HG03469 (cell line): ENCODE measurements around the gene ARHGAP42.

ENCODE experiments used
- ATAC-seq: cut with Tn5 transposase; IDR thresholded peaks from one replicate; pipeline ENCODE4 v1.9.1; 2021; ENCODE audit warnings: mild to moderate bottlenecking, moderate library complexity, moderate number of reproducible peaks; ENCODE audit not compliant: unreplicated experiment

Gene ARHGAP42

GRCh38 chr11:100793525-100793924 is 106.4 kb downstream of the ARHGAP42 start:
- no peak for ATAC-seq

- no peak for ATAC-seq
Observed at GRCh38 chr11:100794446-100794845, 107.4 kb downstream of the ARHGAP42 start.

DNA sequence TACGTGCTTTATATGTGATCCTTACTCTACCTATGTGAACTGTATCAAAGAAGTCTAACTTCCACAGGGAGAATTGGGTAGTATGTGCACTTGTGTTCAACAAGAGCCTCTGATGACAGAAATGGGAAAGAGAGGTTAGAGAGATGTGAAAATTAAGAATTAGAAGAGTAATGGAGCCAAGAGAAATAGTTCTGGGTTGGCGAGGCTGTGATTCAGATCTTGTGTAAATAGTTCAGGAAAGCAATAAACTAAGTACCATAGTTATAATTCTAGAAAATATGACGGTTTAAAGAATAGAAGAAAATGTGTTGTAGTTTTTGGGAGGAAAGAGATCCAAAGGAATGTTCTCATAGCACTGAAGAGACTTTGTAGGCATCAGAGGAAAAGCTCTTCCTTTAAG is 112.4 kb downstream of the ARHGAP42 start:
- ATAC-seq, result no peak

- no peak for ATAC-seq
Observed at GRCh38 chr11:100800202-100800601, 113.1 kb downstream of the ARHGAP42 start.

DNA sequence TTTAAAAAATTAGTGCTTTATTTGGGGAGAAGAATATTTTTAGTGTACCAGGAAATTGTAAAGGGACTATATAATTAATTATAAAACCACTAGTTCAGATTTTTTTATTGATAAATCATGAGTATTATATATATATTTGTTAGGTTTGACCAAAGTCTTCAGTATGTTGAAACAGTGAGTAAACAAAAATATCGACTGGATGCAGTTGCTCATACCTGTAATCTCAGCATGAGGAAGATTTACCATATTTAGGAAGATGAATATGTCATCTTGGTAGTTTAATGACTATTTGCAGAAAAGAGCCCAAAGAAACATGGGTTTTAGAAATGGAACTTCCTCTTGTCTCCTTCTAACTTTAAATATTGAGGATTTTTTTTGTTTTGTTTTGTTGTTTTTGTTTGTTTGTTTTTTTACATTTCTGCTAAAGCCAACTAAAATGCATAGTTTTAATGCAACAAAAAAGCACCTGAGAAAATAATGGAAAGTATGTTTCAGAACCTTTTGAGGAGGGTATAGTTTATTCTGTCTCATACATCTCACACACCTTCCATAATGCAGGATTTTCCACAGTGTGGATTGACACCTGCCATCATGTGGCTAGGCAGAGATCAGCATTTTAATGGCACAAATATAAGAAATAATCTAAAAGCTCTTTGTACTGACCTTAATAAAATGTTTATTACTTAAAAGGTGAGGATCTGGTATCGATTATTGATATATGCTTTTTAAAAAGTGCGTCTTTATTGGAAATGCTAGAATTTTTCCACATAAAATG is 114.3 kb downstream of the ARHGAP42 start:
- no peak for ATAC-seq

GRCh38 chr11:100805506-100806199 is 118.6 kb downstream of the ARHGAP42 start:
- no peak for ATAC-seq

DNA sequence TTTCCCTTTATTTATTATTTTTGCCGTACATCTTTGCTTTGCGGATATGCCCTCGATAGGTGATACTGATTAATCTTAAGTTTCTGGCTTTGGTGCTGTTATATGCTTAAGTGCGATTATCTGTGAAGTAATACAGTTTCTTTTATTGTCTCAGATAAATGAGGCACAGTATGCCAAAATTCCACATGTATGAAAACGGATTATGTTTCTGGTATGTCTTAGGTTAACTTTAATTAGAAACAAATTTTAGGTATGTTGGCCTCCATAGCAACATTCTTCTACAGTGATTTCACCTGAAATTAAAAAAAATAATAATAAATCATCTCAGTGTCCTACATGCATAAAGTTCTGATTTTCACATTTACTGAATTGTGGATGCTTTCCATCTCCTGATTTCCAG is 119.2 kb downstream of the ARHGAP42 start:
- no peak for ATAC-seq

GRCh38 chr11:100808904-100809491 is 121.9 kb downstream of the ARHGAP42 start:
- no peak for ATAC-seq

DNA sequence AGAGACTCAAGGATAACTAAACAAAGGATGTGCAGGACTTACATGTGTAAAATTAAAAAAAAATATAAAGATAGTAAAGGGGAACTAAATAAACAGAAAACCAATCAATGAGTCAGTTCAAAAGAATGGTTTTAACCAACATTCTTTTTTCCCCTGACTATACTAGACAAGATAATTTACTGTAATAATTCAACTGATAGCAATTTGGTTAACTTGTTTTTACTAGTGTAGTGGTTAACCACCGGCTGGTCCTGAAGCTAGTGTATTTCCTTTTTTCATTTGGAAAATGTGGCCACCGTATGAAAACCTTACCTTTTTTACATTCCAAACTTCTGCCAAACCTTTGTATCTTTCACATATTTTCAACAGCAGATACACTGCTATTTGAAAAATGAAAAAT is 123.1 kb downstream of the ARHGAP42 start:
- peak; percentile 64 for ATAC-seq

DNA sequence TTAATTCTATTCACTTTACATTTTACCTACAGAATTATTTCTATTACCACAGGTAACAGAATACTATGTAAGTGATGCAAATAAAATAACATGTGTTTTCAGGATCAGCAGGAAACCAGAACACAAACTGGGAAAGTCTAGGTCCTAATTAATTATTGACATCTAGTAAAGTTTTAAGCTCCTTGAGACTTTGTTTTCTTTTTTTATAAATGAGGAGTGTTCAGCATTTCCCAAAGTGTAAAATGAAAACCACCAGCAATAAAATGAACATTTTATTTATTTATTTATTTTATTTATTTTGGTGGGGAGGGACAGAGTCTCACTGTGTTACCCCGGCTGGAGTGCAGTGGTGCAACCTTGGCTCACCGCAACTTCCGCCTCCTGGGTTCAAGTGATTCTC is 123.6 kb downstream of the ARHGAP42 start:
- ATAC-seq, result no peak

DNA sequence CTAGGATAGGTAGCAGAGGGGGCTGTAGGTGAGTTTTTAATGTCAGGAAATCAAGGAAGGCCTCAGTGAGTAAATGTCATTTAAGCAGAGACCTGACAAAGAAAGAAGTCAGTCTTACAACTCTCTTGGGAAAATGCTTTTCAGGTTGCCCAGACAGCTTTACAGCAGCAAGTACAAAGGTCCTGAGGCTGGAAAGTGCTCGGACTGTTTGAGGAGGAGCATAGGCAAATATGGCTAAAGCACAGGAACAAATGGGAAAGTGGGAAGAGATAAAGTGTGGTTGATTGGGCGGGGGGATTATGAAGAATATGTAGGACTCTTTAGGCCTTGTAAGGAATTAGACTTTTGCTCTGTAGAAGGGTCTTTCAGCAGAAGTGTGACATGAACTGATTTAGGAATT is 125.4 kb downstream of the ARHGAP42 start:
- ATAC-seq, result no peak

GRCh38 chr11:100815787-100816330 is 128.8 kb downstream of the ARHGAP42 start:
- ATAC-seq, result no peak

- no peak for ATAC-seq
Observed at GRCh38 chr11:100816823-100817222, 129.7 kb downstream of the ARHGAP42 start.

DNA sequence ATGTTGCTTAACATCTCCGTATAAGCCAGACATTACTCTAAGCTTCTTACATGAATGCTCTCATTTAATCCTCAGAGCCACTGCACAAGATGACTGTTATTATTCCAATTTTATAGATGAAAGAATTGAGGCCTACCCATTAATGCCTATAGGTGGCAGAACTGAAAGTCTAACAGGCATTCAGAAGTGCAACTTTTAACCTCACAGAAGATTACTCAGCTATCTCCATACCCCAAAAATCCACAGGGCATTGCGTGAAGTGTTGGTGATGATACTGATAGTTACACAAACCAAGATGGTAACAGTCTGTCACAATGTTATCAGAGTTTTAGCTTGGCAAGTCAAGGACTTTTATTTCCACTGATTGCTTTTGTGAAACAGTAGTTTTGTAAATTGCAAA is 130.5 kb downstream of the ARHGAP42 start:
- no peak for ATAC-seq

DNA sequence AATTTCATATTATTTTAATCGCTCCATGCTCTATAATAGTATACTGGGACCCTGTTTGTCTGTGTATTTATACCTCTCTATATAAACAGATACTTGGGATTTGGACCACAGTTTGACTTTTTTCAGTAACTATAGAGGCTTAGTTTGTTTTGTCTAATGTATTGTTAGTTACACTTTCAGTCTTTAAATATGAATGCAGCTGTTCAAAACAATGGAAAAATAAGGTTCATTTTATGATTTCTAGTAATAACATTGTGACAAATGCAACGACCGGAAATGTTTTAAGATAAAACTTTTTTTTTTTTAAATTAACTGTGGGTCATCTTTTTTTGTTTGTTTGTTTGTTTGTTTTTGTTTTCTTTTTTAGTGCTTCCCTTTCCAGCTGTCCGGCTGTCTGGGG is 133.5 kb downstream of the ARHGAP42 start:
- ATAC-seq, result no peak

- no peak for ATAC-seq
Observed at GRCh38 chr11:100821198-100821597, 134.1 kb downstream of the ARHGAP42 start.

DNA sequence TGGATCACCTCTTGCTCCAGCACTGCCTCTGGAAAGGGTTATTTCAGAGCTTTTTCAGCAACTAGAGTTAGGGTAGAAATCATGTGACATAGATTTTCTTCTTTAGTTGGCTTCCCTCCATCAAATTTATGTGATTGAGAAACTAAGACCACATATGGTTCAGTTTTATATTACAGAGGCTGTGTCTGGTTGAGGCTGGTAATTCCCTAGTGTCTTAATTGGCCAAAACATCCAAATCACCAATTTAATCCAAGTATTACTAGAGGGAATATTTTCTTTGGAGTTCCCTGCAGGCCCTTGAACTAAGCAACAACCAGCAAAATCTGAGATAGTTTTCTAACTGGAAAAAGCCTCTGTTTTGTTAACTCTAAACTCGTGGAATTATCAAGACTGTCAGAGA is 136.3 kb downstream of the ARHGAP42 start:
- ATAC-seq, result no peak

- no peak for ATAC-seq
Observed at GRCh38 chr11:100824041-100824809, 137.1 kb downstream of the ARHGAP42 start.

DNA sequence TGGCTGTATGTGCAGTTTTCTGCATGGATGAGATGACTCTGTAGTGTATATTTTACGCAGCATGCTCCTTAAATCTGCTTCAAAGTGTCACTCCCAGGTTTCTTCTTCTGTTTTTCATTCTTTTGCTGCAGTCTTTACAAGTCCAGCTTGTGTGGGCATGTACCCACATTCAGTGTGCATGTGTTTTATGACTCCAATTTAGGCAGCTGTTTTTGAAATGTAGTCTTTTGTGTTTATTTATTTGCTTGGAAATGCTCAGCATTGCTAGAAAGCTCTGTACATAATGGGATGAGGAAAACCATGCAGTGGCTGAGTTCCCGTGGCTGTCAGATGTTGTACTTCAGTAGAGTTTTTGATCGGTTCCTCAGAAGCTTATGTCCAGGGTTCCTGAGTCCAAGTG is 138.5 kb downstream of the ARHGAP42 start:
- no peak for ATAC-seq

GRCh38 chr11:100827934-100828661 is 141.0 kb downstream of the ARHGAP42 start:
- ATAC-seq, result peak; percentile 87
